MCF 10A (cell line): Measurements from ENCODE around the gene ADPRM. TPM values are rescaled to one million over a fixed set of nuclear protein-coding genes. Genes with fewer than 3 reads are reported as not detected.

ENCODE experiments used
- BruUV-seq: library from RNA; stranded (reverse); fragments of 400-500 nt; replicated peaks from 2 replicates; lab custom pipeline; 2021; lab: Mats Ljungman, UMichigan
- CTCF ChIA-PET: fragments of 300-600 bp; sonication (Branson Sonifier 250); formaldehyde crosslinking; extraction: SDS; loops from one replicate; lab custom pipeline; 2021; ENCODE audit warnings: antibody characterized with exemption, inconsistent platforms; lab: Yijun Ruan, JAX
- POLR2A ChIA-PET: fragments of 300-600, 350-650 bp; sonication (Branson Sonifier 250); formaldehyde crosslinking; extraction: SDS; loops from one replicate; lab custom pipeline; 2020; ENCODE audit warnings: antibody characterized with exemption, inconsistent platforms; lab: Yijun Ruan, JAX
- DNase-seq: peaks from one replicate; pipeline ENCODE4 v3.0.0-alpha.2; 2018; ENCODE audit not compliant: unreplicated experiment
- H3K27ac Mint-ChIP-seq: one replicate; pipeline ENCODE4 v1.8.0; 2022; ENCODE audit warnings: mild to moderate bottlenecking, low read depth, mixed read lengths; ENCODE audit not compliant: unreplicated experiment
- H3K27me3 Mint-ChIP-seq: one replicate; pipeline ENCODE4 v1.8.0; 2022; ENCODE audit warnings: mixed read lengths; ENCODE audit not compliant: insufficient read depth, unreplicated experiment
- H3K36me3 Mint-ChIP-seq: one replicate; pipeline ENCODE4 v1.8.0; 2022; ENCODE audit warnings: mild to moderate bottlenecking, moderate library complexity, mixed read lengths; ENCODE audit not compliant: insufficient read depth, unreplicated experiment
- H3K4me1 Mint-ChIP-seq: one replicate; pipeline ENCODE4 v1.8.0; 2022; ENCODE audit warnings: mixed read lengths; ENCODE audit not compliant: insufficient read depth, unreplicated experiment
- H3K4me3 Mint-ChIP-seq: one replicate; pipeline ENCODE4 v1.8.0; 2022; ENCODE audit warnings: mild to moderate bottlenecking, moderate library complexity, mixed read lengths; ENCODE audit not compliant: unreplicated experiment
- H3K9me3 Mint-ChIP-seq: one replicate; pipeline ENCODE4 v1.8.0; 2022; ENCODE audit warnings: mixed read lengths; ENCODE audit not compliant: unreplicated experiment
- CTCF ChIP-seq: fragments of 200-600 bp; IDR thresholded peaks from one replicate; pipeline ENCODE4 v1.8.0; 2022; ENCODE audit warnings: antibody characterized with exemption, mild to moderate bottlenecking; ENCODE audit not compliant: unreplicated experiment
- intact Hi-C: fragments of 100-400 bp; cut with micrococcal nuclease; formaldehyde crosslinking; loops from 2 replicates; pipeline ENCODE4 v1.14.1; 2022
- total RNA-seq: library from RNA; stranded (reverse); gene quantifications from 2 replicates; pipeline ENCODE4 v1.2.3, GENCODE V29; 2022

ADPRM gene
- total RNA-seq, 1 experiment from 2014 or later = 9.8 TPM

GRCh38 chr17:10698096-10698818 lies 863 bp downstream of the ADPRM start:
- intact Hi-C loops = no loop called here
- no peaks in the 10 kb centered on the region for H3K9me3 Mint-ChIP-seq
- TF ChIP-seq CTCF = no peak
- POLR2A ChIA-PET = interaction anchor here (3.1 kb wide), 1 partner anchor 1298 kb away, joined by 17 read pairs; the partner anchor contains the start of gene ZNF18
- H3K4me3 Mint-ChIP-seq = peak overlapping the region; percentile 88
- peaks cover 10% of the 10 kb centered on the region for H3K4me1 Mint-ChIP-seq
- peak; percentile 16 for DNase-seq
- no peaks in the 10 kb centered on the region for H3K27me3 Mint-ChIP-seq
- TSS peak; percentile 62 for BruUV-seq
- CTCF ChIA-PET = no interaction called here
- H3K36me3 Mint-ChIP-seq = peaks cover 23% of the 10 kb centered on the region
- peak overlapping the region; percentile 91 for H3K27ac Mint-ChIP-seq

GRCh38 chr17:10699856-10700255 lies 2.5 kb downstream of the ADPRM start:
- Mint-ChIP-seq H3K9me3 (no peaks in the 10 kb centered on the region), H3K4me3 (peak overlapping the region; percentile 47), H3K36me3 (peaks cover 16% of the 10 kb centered on the region), H3K27ac (no peak overlapping the region), H3K27me3 (no peaks in the 10 kb centered on the region), H3K4me1 (peaks cover 5% of the 10 kb centered on the region)
- no TSS peak for BruUV-seq
- TF ChIP-seq CTCF = no peak
- ChIA-PET CTCF (interaction anchor here (0.6 to 2.9 kb wide), 6 partner anchors 37 to 1291 kb away, joined by 3 to 10 read pairs (median 4); no protein-coding TSS in a partner anchor), POLR2A (no interaction called here)
- intact Hi-C loops = no loop called here
- DNase-seq = no peak

- no peak overlapping the region for H3K27ac Mint-ChIP-seq
- H3K4me3 Mint-ChIP-seq = no peak overlapping the region
- intact Hi-C loops = no loop called here
- BruUV-seq = no TSS peak
- no peak for DNase-seq
- no peaks in the 10 kb centered on the region for H3K9me3 Mint-ChIP-seq
- ChIA-PET POLR2A (no interaction called here), CTCF (interaction anchor here (0.6 to 2.9 kb wide), 2 partner anchors 34 to 1169 kb away, joined by 3 to 10 read pairs; no protein-coding TSS in a partner anchor)
- H3K4me1 Mint-ChIP-seq = peaks cover 5% of the 10 kb centered on the region
- no peak for TF ChIP-seq CTCF
- H3K36me3 Mint-ChIP-seq = peaks cover 27% of the 10 kb centered on the region
- no peaks in the 10 kb centered on the region for H3K27me3 Mint-ChIP-seq
Measured at GRCh38 chr17:10702574-10702973, 5.2 kb downstream of the ADPRM start.

GRCh38 chr17:10705727-10706126 lies 8.3 kb downstream of the ADPRM start:
- ChIA-PET POLR2A (interaction anchor here (0.9 kb wide), 1 partner anchor 9 kb away, joined by 3 read pairs; no protein-coding TSS in a partner anchor), CTCF (no interaction called here)
- Mint-ChIP-seq H3K36me3 (peaks cover 56% of the 10 kb centered on the region), H3K27me3 (no peaks in the 10 kb centered on the region), H3K9me3 (no peaks in the 10 kb centered on the region), H3K4me3 (no peak overlapping the region), H3K27ac (no peak overlapping the region), H3K4me1 (no peaks in the 10 kb centered on the region)
- no TSS peak for BruUV-seq
- no peak for TF ChIP-seq CTCF
- intact Hi-C loops = no loop called here
- no peak for DNase-seq
